HG03135 (cell line): ENCODE results near the gene ABCA5.
"Not testable (repeated sequence)": the region's sequence is repeated elsewhere in the genome, so short reads cannot be mapped to it uniquely, and the experiment has no call there.

Source experiments
- ATAC-seq: cut with Tn5 transposase; IDR thresholded peaks from one replicate; pipeline ENCODE4 v1.9.1; 2021; ENCODE audit warnings: mild to moderate bottlenecking, moderate library complexity; ENCODE audit not compliant: unreplicated experiment

The ABCA5 gene

GRCh38 chr17:69213059-69213813 is 113.7 kb downstream of the ABCA5 start:
- no peak for ATAC-seq

- no peak for ATAC-seq
These were observed 118.3 kb downstream of the ABCA5 start for GRCh38 chr17:69208640-69209039.

DNA sequence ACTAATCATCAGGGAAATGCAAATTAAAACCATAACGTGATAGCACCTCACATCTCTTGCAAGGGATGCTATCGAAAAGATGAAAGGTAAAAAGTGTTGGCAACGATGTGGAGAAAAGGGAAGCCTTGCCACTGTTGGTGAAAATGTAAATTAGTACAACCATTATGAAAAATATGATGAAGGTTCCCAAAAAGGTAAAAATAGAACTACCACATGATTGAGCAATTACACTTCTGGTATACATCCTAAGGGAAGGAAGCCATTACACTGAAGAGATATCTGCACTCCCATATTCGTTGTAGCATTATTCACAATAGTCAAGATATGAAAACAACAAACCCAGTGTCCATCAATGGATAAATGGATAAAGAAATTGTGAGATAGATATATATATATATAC is 119.8 kb downstream of the ABCA5 start:
- ATAC-seq, result no peak

DNA sequence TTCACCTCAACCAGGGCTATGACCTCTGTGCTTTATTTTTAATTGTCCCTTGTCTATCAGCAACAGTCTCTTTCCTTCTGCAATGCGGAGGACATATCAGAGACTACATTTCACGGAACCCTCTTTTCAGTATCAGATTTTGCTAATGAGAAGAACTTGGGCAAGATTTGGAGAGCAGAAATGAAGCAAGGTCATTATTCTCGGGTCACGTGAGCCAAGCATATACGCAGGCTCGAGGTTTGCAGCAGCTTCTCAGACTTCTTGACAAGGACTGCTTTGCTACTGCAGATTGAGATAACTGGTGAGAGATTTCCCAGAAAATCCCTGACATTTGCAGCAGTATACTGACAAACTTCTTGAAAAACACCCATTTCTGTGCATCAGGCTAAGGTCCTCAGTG is 128.7 kb downstream of the ABCA5 start:
- ATAC-seq, result no peak

DNA sequence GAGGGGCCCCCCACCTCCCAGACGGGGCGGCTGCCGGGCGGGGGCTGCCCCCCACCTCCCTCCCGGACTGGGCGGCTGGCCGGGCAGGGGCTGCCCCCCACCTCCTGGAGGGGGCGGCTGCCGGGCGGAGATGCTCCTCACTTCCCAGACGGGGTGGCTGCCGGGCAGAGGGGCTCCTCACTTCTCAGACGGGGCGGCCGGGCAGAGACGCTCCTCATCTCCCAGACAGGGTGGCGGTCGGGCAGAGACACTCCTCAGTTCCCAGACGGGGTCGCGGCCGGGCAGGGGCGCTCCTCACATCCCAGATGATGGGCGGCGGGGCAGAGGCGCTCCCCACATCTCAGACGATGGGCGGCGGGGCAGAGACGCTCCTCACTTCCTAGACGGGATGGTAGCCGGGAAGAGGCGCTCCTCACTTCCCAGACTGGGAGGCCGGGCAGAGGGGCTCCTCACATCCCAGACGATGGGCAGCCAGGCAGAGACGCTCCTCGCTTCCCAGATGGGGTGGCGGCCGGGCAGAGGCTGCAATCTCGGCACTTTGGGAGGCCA is 130.8 kb downstream of the ABCA5 start:
- not testable (repeated sequence) for ATAC-seq
